ENCODE data around the gene KIFBP. TPM values are rescaled to one million over a fixed set of nuclear protein-coding genes. Genes with fewer than 3 reads are reported as not detected.
"Not testable (repeated sequence)": the region's sequence is repeated elsewhere in the genome, so short reads cannot be mapped to it uniquely, and the experiment has no call there.

Gene KIFBP
- total RNA-seq, 4 donors from 2014 or later: 33.7 to 65.4 (median 48.8) TPM

GRCh38 chr10:69018613-69019012 is 30.0 kb downstream of the KIFBP start:
- H3K9me3 ChIP-seq: no peaks in the 10 kb centered on the region
- H3K27ac ChIP-seq: no peak overlapping the region
- no peak for ATAC-seq
- no peak overlapping the region for H3K4me3 ChIP-seq
- TF ChIP-seq EP300 (IDR thresholded peaks at IDR 0.05) (no peak), POLR2AphosphoS5 (IDR thresholded peaks at IDR 0.05) (no peak), POLR2A (IDR thresholded peaks at IDR 0.05) (no peak), CTCF (IDR thresholded peaks at IDR 0.05) (no peak)
- WGBS, 2 donors (ENCODE audit: low coverage in 1 of 2): 64 to 65% methylated on average over 3 of the region's 3 CpGs
- H3K36me3 ChIP-seq: peaks cover 0 to 56% of the 10 kb centered on the region in 2 donors
- H3K4me1 ChIP-seq: no peaks in the 10 kb centered on the region
- no peaks in the 10 kb centered on the region for H3K27me3 ChIP-seq

GRCh38 chr10:69022611-69023010 is 34.0 kb downstream of the KIFBP start:
- no peak for ATAC-seq
- Histone ChIP-seq H3K9me3 (no peaks in the 10 kb centered on the region), H3K4me1 (no peaks in the 10 kb centered on the region), H3K27ac (no peak overlapping the region), H3K27me3 (no peaks in the 10 kb centered on the region), H3K36me3 (peaks cover 0 to 16% of the 10 kb centered on the region in 2 donors), H3K4me3 (no peak overlapping the region)
- WGBS, 2 donors (ENCODE audit: low coverage in 1 of 2): 93 to 100% methylated on average over 1 to 3 of the region's 19 CpGs
- TF ChIP-seq POLR2AphosphoS5 (IDR thresholded peaks at IDR 0.05) (no peak), CTCF (IDR thresholded peaks at IDR 0.05) (no peak), POLR2A (IDR thresholded peaks at IDR 0.05) (no peak), EP300 (IDR thresholded peaks at IDR 0.05) (no peak)

GRCh38 chr10:69025370-69025896 is 36.8 kb downstream of the KIFBP start:
- Histone ChIP-seq H3K9me3 (no peaks in the 10 kb centered on the region), H3K4me3 (no peak overlapping the region), H3K36me3 (no peaks in the 10 kb centered on the region), H3K27ac (no peak overlapping the region), H3K4me1 (no peaks in the 10 kb centered on the region), H3K27me3 (no peaks in the 10 kb centered on the region)
- WGBS, 2 donors (ENCODE audit: low coverage in 1 of 2): 30 to 48% methylated on average over 2 of the region's 4 CpGs
- TF ChIP-seq EP300 (IDR thresholded peaks at IDR 0.05) (no peak), POLR2A (IDR thresholded peaks at IDR 0.05) (no peak)
- ATAC-seq: no peak

- H3K27ac ChIP-seq: no peak overlapping the region
- WGBS, 2 donors (ENCODE audit: low coverage in 1 of 2): 84 to 86% methylated on average over 1 to 4 of the region's 4 CpGs
- ATAC-seq: no peak
- H3K27me3 ChIP-seq: no peaks in the 10 kb centered on the region
- TF ChIP-seq CTCF (IDR thresholded peaks at IDR 0.05) (no peak), POLR2A (IDR thresholded peaks at IDR 0.05) (no peak), POLR2AphosphoS5 (IDR thresholded peaks at IDR 0.05) (no peak), EP300 (IDR thresholded peaks at IDR 0.05) (no peak)
- no peak overlapping the region for H3K4me3 ChIP-seq
- no peaks in the 10 kb centered on the region for H3K36me3 ChIP-seq
- no peaks in the 10 kb centered on the region for H3K9me3 ChIP-seq
- H3K4me1 ChIP-seq: no peaks in the 10 kb centered on the region
Measured at GRCh38 chr10:69033256-69033655, 44.7 kb downstream of the KIFBP start.

GRCh38 chr10:69037489-69037888 is 48.9 kb downstream of the KIFBP start:
- H3K4me1 ChIP-seq: no peaks in the 10 kb centered on the region
- no peak for ATAC-seq
- 71 to 83% methylated on average over 1 of the region's 1 CpG for WGBS, 2 donors (ENCODE audit: low coverage in 1 of 2)
- no peaks in the 10 kb centered on the region for H3K36me3 ChIP-seq
- H3K27me3 ChIP-seq: no peaks in the 10 kb centered on the region
- H3K9me3 ChIP-seq: no peaks in the 10 kb centered on the region
- H3K4me3 ChIP-seq: no peak overlapping the region
- no peak overlapping the region for H3K27ac ChIP-seq
- TF ChIP-seq POLR2AphosphoS5 (IDR thresholded peaks at IDR 0.05) (no peak), CTCF (IDR thresholded peaks at IDR 0.05) (no peak), POLR2A (IDR thresholded peaks at IDR 0.05) (no peak), EP300 (IDR thresholded peaks at IDR 0.05) (no peak)

- H3K9me3 ChIP-seq, H3K4me1 ChIP-seq, H3K27ac ChIP-seq, H3K36me3 ChIP-seq, H3K27me3 ChIP-seq, ATAC-seq, H3K4me3 ChIP-seq: not testable (repeated sequence)
- WGBS, 2 donors (ENCODE audit: low coverage in 1 of 2): 30 to 74% methylated on average over 2 to 5 of the region's 5 CpGs
Measured at GRCh38 chr10:69040904-69041303, 52.3 kb downstream of the KIFBP start.
